Measurements from ENCODE around the gene CDH13. TPM values are rescaled to one million over a fixed set of nuclear protein-coding genes. Genes with fewer than 3 reads are reported as not detected.

The CDH13 gene
- total RNA-seq, 1 donor from 2014 or later = 2.3 TPM

GRCh38 chr16:83268169-83268568 lies 641.4 kb downstream of the CDH13 start:
- Mint-ChIP-seq H3K36me3 (ENCODE audit: low read depth, unreplicated experiment) (no peaks in the 10 kb centered on the region), H3K27ac (ENCODE audit: unreplicated experiment) (no peak overlapping the region), H3K9me3 (ENCODE audit: unreplicated experiment) (no peaks in the 10 kb centered on the region), H3K4me3 (ENCODE audit: unreplicated experiment) (no peak overlapping the region), H3K27me3 (ENCODE audit: unreplicated experiment) (no peaks in the 10 kb centered on the region), H3K4me1 (ENCODE audit: unreplicated experiment) (no peaks in the 10 kb centered on the region)
- DNase-seq (ENCODE audit: low spot score) = no peak
- TF ChIP-seq, protein P1, sequence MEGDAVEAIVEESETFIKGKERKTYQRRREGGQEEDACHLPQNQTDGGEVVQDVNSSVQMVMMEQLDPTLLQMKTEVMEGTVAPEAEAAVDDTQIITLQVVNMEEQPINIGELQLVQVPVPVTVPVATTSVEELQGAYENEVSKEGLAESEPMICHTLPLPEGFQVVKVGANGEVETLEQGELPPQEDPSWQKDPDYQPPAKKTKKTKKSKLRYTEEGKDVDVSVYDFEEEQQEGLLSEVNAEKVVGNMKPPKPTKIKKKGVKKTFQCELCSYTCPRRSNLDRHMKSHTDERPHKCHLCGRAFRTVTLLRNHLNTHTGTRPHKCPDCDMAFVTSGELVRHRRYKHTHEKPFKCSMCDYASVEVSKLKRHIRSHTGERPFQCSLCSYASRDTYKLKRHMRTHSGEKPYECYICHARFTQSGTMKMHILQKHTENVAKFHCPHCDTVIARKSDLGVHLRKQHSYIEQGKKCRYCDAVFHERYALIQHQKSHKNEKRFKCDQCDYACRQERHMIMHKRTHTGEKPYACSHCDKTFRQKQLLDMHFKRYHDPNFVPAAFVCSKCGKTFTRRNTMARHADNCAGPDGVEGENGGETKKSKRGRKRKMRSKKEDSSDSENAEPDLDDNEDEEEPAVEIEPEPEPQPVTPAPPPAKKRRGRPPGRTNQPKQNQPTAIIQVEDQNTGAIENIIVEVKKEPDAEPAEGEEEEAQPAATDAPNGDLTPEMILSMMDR (IDR thresholded peaks at IDR 0.05; ENCODE audit: unreplicated experiment) = no peak

- Mint-ChIP-seq H3K36me3 (ENCODE audit: low read depth, unreplicated experiment) (no peaks in the 10 kb centered on the region), H3K9me3 (ENCODE audit: unreplicated experiment) (no peaks in the 10 kb centered on the region), H3K4me3 (ENCODE audit: unreplicated experiment) (no peak overlapping the region), H3K27ac (ENCODE audit: unreplicated experiment) (no peak overlapping the region), H3K27me3 (ENCODE audit: unreplicated experiment) (no peaks in the 10 kb centered on the region), H3K4me1 (ENCODE audit: unreplicated experiment) (no peaks in the 10 kb centered on the region)
- DNase-seq (ENCODE audit: low spot score) = no peak
- TF ChIP-seq, protein P1 (IDR thresholded peaks at IDR 0.05; ENCODE audit: unreplicated experiment) = no peak
These were observed 642.3 kb downstream of the CDH13 start for GRCh38 chr16:83269048-83269447.

DNA sequence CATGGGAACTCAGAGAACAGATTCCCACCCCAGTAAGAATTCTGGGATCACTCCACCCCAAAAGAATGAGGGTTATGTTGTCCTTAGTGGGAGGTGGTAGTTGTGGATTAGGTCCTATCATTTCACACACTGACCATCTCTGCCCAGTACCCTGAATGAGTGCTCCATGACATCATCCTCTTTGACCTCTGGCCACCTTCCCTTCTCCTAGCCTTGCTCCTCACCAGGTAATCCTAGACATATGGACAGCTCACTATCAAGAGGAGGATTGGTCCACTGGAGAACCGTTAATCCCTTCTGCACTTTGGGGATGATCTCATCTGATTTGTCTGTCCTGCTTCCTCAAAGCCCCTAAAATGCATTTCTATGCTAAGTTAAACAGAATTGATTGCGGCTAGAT lies 642.8 kb downstream of the CDH13 start:
- H3K36me3 Mint-ChIP-seq (ENCODE audit: low read depth, unreplicated experiment) = no peaks in the 10 kb centered on the region
- TF ChIP-seq, protein P1 (IDR thresholded peaks at IDR 0.05; ENCODE audit: unreplicated experiment) = no peak
- H3K4me1 Mint-ChIP-seq (ENCODE audit: unreplicated experiment) = no peaks in the 10 kb centered on the region
- H3K9me3 Mint-ChIP-seq (ENCODE audit: unreplicated experiment) = no peaks in the 10 kb centered on the region
- no peak overlapping the region for H3K4me3 Mint-ChIP-seq (ENCODE audit: unreplicated experiment)
- H3K27ac Mint-ChIP-seq (ENCODE audit: unreplicated experiment) = no peak overlapping the region
- H3K27me3 Mint-ChIP-seq (ENCODE audit: unreplicated experiment) = no peaks in the 10 kb centered on the region
- no peak for DNase-seq (ENCODE audit: low spot score)

- TF ChIP-seq, protein P1 (IDR thresholded peaks at IDR 0.05; ENCODE audit: unreplicated experiment) = no peak
- no peak for DNase-seq (ENCODE audit: low spot score)
- H3K9me3 Mint-ChIP-seq (ENCODE audit: unreplicated experiment) = no peaks in the 10 kb centered on the region
- no peaks in the 10 kb centered on the region for H3K36me3 Mint-ChIP-seq (ENCODE audit: low read depth, unreplicated experiment)
- no peaks in the 10 kb centered on the region for H3K27me3 Mint-ChIP-seq (ENCODE audit: unreplicated experiment)
- no peaks in the 10 kb centered on the region for H3K4me1 Mint-ChIP-seq (ENCODE audit: unreplicated experiment)
- H3K27ac Mint-ChIP-seq (ENCODE audit: unreplicated experiment) = no peak overlapping the region
- no peak overlapping the region for H3K4me3 Mint-ChIP-seq (ENCODE audit: unreplicated experiment)
These were observed 643.3 kb downstream of the CDH13 start for GRCh38 chr16:83270061-83270460.

- no peaks in the 10 kb centered on the region for H3K27me3 Mint-ChIP-seq (ENCODE audit: unreplicated experiment)
- no peak for DNase-seq (ENCODE audit: low spot score)
- TF ChIP-seq, protein P1 (IDR thresholded peaks at IDR 0.05; ENCODE audit: unreplicated experiment) = no peak
- no peaks in the 10 kb centered on the region for H3K36me3 Mint-ChIP-seq (ENCODE audit: low read depth, unreplicated experiment)
- no peak overlapping the region for H3K27ac Mint-ChIP-seq (ENCODE audit: unreplicated experiment)
- no peaks in the 10 kb centered on the region for H3K9me3 Mint-ChIP-seq (ENCODE audit: unreplicated experiment)
- H3K4me1 Mint-ChIP-seq (ENCODE audit: unreplicated experiment) = no peaks in the 10 kb centered on the region
- H3K4me3 Mint-ChIP-seq (ENCODE audit: unreplicated experiment) = no peak overlapping the region
These were observed 643.9 kb downstream of the CDH13 start for GRCh38 chr16:83270640-83271039.

Data from endothelial cell (in vitro differentiated cells).